SKM-1 treated with dmso at 0.1 percent for 144 hours (cell line): ENCODE data around the gene ARHGAP21.

Experiments used
- DNase-seq: peaks from one replicate; lab custom pipeline; 2025; ENCODE audit not compliant: unreplicated experiment; lab: John Stamatoyannopoulos, UW

ARHGAP21 gene

GRCh38 chr10:24722676-24723385 is 856 bp downstream of the ARHGAP21 start:
- no peak for DNase-seq

DNA sequence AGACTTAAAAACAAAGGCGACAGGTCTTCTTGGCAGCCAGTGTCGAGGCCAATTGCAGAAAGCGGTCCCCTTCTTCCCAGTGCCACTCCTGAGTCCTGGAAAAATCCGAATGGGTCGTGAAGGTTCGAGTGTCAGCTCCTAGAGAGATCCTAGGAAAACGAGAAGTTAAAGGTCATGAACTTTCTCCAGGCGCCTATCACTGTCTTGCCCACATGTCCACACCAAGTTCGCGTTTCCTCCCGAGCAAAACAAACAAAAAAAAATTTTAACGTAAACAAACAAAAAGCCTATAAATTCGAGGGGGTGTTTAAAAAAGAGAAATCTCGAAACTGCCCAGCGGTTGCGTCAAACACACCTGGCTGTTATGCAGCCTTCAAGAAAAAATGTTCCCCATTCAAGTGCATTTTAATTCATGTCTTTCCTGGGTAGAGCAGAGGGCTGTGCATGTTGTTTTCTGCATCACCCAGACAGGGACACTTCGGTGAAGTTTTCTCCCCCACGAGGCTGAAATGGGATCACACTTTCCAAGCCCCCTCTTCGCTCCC is 1.5 kb downstream of the ARHGAP21 start:
- DNase-seq = no peak

GRCh38 chr10:24721229-24722106 is 2.2 kb downstream of the ARHGAP21 start:
- no peak for DNase-seq

- no peak for DNase-seq
Measured at GRCh38 chr10:24720096-24720495, 3.6 kb downstream of the ARHGAP21 start.

DNA sequence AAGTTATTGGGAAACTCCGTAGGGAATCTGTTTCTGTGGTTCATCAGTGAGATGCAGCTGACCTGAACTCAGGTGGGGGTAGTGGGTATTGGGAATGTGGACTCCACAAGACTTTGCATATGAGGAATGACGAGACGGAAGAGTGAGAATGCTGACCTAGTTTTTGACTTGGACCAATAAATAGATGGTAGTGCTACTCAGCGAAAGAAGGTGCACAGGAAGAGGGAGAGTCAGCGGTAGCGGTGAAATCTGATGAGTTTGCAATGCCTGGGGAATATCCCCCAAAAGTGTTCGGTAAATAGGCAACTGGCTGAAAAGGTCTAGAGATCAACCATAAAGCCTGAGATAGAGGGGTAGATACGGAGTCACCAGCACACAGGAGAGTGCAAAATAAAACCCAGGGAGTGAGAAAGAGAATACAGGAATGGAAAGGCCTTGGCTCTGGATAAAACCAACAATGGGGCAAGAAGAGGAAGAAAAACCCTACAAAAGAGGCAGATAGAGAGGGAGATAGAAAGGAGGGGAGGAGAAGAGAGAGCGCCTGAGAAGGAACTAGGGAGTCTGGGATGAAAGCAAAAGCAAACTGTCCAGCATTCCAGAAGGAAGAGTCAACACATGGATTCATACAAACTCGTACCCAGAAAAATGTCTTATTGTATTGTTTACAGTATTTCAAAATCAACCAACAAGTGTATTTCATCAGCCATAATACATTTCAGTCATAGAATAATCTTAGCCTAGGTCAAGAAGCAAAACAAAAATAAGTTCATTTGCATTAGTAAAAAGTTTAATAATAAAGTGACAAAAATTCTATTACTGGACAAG is 5.4 kb downstream of the ARHGAP21 start:
- no peak for DNase-seq

GRCh38 chr10:24716295-24716694 is 7.4 kb downstream of the ARHGAP21 start:
- DNase-seq = no peak

- DNase-seq = no peak
Measured at GRCh38 chr10:24715246-24715769, 8.4 kb downstream of the ARHGAP21 start.

DNA sequence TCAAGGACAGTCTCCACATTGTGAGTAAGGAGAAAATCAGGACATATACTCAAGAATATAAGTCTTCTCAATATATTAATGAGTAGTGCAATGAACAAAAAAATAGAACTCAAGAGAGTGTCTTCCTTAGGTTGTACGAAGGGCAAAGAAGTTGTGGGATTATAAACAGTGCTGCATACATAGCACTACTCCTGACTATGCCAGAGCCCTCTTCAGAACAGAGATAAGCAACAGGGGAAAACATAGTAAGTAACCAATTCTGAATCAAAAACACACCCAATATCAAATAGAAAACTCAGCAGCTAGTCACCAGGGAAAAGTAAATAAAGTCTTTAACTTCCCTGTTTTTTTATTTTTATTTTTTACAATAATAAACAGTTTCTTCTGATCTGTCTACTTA is 10.6 kb downstream of the ARHGAP21 start:
- no peak for DNase-seq

- DNase-seq = no peak
Measured at GRCh38 chr10:24711465-24711864, 12.2 kb downstream of the ARHGAP21 start.

DNA sequence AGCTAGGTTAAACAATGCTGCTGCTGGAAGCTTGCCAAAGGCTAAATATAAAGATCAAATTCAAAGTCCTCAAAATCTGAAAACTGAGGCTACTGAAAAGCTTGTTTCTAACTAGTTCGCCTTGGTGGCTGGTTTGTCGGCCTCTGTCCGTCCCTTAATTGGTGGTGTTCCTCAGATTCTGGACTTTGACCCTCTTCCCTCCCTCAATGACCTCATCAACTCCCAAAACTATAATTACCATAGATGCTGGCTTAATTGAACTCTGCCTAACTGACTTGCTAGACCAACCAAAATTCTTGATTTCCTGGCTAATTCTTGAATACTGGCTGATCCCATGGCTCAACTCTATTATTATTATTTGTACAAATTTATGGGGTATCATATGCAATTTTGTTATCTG is 15.6 kb downstream of the ARHGAP21 start:
- DNase-seq = no peak

GRCh38 chr10:24707445-24707844 is 16.2 kb downstream of the ARHGAP21 start:
- DNase-seq = no peak

GRCh38 chr10:24706479-24707118 is 17.1 kb downstream of the ARHGAP21 start:
- peak; percentile 24 for DNase-seq

DNA sequence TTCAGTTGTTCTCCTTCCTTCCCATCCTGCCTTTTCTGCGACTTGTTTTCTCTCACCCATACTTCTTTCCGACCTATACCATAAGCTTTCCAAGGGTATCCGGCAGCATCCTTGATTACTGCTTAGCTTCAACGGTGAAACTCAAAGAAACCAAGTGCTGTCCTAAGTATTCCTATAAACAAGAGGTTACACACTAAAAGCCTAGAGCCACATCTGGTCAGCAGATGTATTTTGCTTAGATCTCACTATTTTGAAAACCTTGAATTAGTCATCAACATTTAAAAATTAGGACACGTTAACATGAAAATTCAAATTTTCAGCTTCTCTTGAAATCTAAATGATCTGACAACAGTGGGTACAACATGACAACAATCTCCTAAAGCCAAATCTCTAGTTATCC is 20.0 kb downstream of the ARHGAP21 start:
- no peak for DNase-seq

DNA sequence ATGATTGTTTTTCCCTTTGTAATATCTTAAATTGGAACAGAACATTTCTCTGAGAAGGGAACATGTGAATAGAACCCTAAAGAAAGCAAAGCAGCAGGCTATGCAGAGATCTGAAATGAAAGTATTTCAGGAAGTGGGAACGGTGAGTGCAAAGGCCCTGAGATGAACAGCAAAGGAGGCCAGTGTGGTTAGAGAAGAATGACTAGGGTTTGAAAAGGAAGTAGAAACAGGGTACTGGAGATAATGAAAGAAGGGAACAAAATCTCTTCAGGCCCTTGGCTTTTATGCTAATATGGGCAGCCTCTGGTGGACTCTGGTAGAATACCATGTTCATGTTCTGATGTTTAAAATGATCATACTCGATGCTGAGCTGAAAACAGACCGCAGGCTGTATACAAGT is 22.2 kb downstream of the ARHGAP21 start:
- peak; percentile 40 for DNase-seq

DNA sequence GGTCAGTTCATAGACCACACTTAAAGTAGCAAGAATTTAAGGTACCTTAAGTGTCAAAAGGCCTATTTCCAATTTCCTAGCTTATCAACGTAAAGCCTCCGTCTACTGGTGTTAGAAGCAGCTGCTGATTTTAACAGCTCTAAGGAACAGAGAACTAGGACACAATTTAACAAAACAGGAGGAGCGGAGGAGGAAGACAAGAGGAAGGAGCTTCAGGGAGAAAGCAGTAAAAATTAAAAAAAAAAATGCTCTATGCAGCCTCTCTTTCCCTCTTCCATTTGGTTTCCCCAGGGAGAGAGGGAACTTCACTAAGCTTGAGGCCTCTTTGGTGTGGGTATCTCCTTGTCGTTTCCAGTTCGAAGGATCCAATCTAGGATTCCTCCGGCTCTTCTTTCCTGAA is 22.7 kb downstream of the ARHGAP21 start:
- no peak for DNase-seq

GRCh38 chr10:24698270-24698669 is 25.4 kb downstream of the ARHGAP21 start:
- DNase-seq = no peak

DNA sequence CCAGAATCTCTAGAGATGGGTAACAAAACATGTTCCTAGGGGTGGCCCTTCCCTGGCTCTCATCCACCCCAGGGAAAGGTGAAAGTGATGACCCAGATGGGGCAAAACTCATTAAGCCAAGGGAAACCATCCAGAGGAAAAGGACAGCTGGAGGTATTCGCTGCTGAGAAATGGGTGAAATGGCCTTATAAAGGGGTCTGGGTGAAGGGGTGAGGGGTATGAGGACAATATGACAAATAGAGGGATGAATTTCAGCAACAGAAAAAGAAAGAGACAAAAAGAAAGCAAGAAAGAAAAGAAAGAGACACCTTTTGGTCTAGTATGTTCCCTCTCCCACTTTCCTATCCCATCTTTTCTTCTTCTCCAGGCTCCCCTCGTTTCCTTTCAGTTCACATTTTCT is 26.6 kb downstream of the ARHGAP21 start:
- DNase-seq = no peak

GRCh38 chr10:24695452-24695851 is 28.2 kb downstream of the ARHGAP21 start:
- no peak for DNase-seq

DNA sequence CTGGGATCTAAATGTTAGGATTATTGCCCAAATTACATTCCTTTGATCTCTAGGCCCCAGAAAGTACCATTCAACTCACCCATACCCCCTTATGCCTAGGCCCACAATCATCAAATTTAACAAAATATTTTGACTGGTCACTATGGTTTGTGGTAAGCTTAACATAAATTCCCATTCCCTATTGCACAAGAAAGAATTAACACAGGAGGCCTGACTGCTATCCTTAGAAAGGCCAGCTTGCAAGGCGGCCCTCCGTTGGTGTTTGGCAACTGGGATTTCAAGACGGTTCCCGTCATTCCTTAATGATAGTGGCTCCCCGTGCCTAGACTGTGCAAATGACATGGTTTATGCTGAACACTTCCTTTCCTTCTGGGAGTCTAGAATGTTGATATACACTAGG is 29.6 kb downstream of the ARHGAP21 start:
- no peak for DNase-seq

- DNase-seq = no peak
Measured at GRCh38 chr10:24690961-24691512, 32.6 kb downstream of the ARHGAP21 start.
